Gastrocnemius medialis (tissue), 4 donors: ENCODE data around the gene A4GNT.

ENCODE experiments used
- CTCF ChIP-seq, 5 experiments: fragments of 450-650 bp in 3 of 5; fragments of 200-600 bp in 2 of 5; sonication (generic) in 2 of 5; IDR thresholded peaks in 4 of 5; conservative IDR thresholded peaks in 1 of 5; 1 replicate in 4 of 5; 2 replicates in 1 of 5; pipeline ENCODE4 v1.5.1; 2016 to 2019; ENCODE audit warnings: antibody characterized with exemption in 5 of 5, mild to moderate bottlenecking in 3 of 5, moderate library complexity in 3 of 5
- POLR2A ChIP-seq, 2 donors: fragments of 450-650 bp; IDR thresholded peaks; one replicate each; pipeline ENCODE4 v1.6.1; 2017; ENCODE audit warnings: antibody characterized with exemption in 2 of 2, mild to moderate bottlenecking in 2 of 2, moderate library complexity in 2 of 2

DNA sequence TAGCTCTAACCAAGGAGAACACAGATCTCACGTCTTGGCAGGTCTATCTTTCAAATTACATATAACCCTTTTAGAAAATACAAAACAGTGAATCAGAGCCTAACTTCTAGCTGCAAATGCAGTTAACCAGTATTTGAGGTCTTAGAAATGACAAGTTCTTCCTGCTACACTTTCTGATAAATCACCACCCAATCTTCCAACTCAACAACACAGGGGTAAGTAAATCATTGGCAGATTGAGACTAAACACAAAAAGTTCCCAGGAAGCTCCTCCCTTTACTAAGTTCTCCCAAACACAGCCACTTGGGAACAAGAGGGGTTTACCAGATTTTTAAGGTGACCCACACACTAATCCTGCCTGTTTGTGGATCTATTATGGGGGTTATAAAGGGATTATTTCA, at the start of gene A4GNT:
- no peak for TF ChIP-seq CTCF (IDR thresholded peaks at IDR 0.05 in 4 of 5, conservative IDR thresholded peaks at IDR 0.05 in 1 of 5)
- no peak for TF ChIP-seq POLR2A (IDR thresholded peaks at IDR 0.05)
